Neural cell (in vitro differentiated cells): ENCODE measurements around the gene CDCA3. TPM values are rescaled to one million over a fixed set of nuclear protein-coding genes. Genes with fewer than 3 reads are reported as not detected.
"Not testable (repeated sequence)": the region's sequence is repeated elsewhere in the genome, so short reads cannot be mapped to it uniquely, and the experiment has no call there.

Experiments
- H2AFZ ChIP-seq: fragments of 200-600, 300-800 bp; sonication (generic), shearing (Covaris generic); 2 replicates; pipeline ENCODE4 v1.6.0; 2014; ENCODE audit warnings: low read depth, mild to moderate bottlenecking, antibody characterized with exemption, low read length, moderate library complexity
- H3F3A ChIP-seq: fragments of 200-600 bp; shearing (Covaris generic); 2 replicates; pipeline ENCODE4 v1.6.1; 2016; ENCODE audit warnings: mild to moderate bottlenecking, moderate library complexity, mixed read lengths, antibody characterized with exemption, low read length; ENCODE audit not compliant: insufficient read depth, poor library complexity, severe bottlenecking
- H3K27ac ChIP-seq: fragments of 200-600, 300-800 bp; sonication (generic), shearing (Covaris generic); 2 replicates; pipeline ENCODE4 v1.5.1; 2014; ENCODE audit warnings: mild to moderate bottlenecking, low read length, moderate library complexity
- H3K27me3 ChIP-seq: fragments of 300-800, 200-600 bp; sonication (generic), shearing (Covaris generic); 2 replicates; pipeline ENCODE4 v1.6.0; 2014; ENCODE audit warnings: mild to moderate bottlenecking, low read depth, low read length, moderate library complexity; ENCODE audit not compliant: insufficient read depth
- H3K36me3 ChIP-seq: fragments of 300-800, 200-600 bp; sonication (generic), shearing (Covaris generic); 2 replicates; pipeline ENCODE4 v1.5.1; 2014; ENCODE audit warnings: mild to moderate bottlenecking, antibody characterized with exemption, low read length, moderate library complexity; ENCODE audit not compliant: insufficient read depth
- H3K4me2 ChIP-seq: fragments of 300-800, 200-600 bp; sonication (generic), shearing (Covaris generic); 2 replicates; pipeline ENCODE4 v1.6.0; 2014; ENCODE audit warnings: mild to moderate bottlenecking, low read length
- H3K4me3 ChIP-seq: fragments of 300-800, 200-600 bp; sonication (generic), shearing (Covaris generic); 2 replicates; pipeline ENCODE4 v1.5.1; 2014; ENCODE audit warnings: mild to moderate bottlenecking, low read length, moderate library complexity
- H3K79me2 ChIP-seq: fragments of 200-600 bp; shearing (Covaris generic); replicated peaks from 2 replicates; pipeline ENCODE4 v1.6.0; 2014; ENCODE audit warnings: mild to moderate bottlenecking, low read length, moderate library complexity; ENCODE audit not compliant: insufficient read depth
- H3K9ac ChIP-seq: fragments of 300-800, 200-600 bp; sonication (generic), shearing (Covaris generic); 2 replicates; pipeline ENCODE4 v1.6.1; 2016; ENCODE audit warnings: mild to moderate bottlenecking, low read length, mixed read lengths
- H3K9me2 ChIP-seq: fragments of 200-600 bp; shearing (Covaris generic); 2 replicates; pipeline ENCODE4 v1.6.1; 2016; ENCODE audit warnings: mild to moderate bottlenecking, low read length, mixed read lengths; ENCODE audit not compliant: insufficient read depth
- H3K9me3 ChIP-seq: fragments of 200-600, 300-800 bp; sonication (generic), shearing (Covaris generic); 2 replicates; pipeline ENCODE4 v1.6.1; 2016; ENCODE audit warnings: mild to moderate bottlenecking, mixed run types, low read length, moderate library complexity, mixed read lengths
- H4K20me1 ChIP-seq: fragments of 200-600 bp; shearing (Covaris generic); 2 replicates; pipeline ENCODE4 v1.6.1; 2016; ENCODE audit warnings: mild to moderate bottlenecking, mixed run types; ENCODE audit not compliant: insufficient read depth
- CTCF ChIP-seq: fragments of 450-650 bp; IDR thresholded peaks from 2 replicates; pipeline ENCODE4 v1.5.1; 2014; ENCODE audit warnings: antibody characterized with exemption, mild to moderate bottlenecking, moderate library complexity; ENCODE audit not compliant: poor library complexity, severe bottlenecking
- EP300 ChIP-seq: fragments of 450-650 bp; conservative IDR thresholded peaks from 2 replicates; pipeline ENCODE4 v1.6.1; 2014; ENCODE audit warnings: antibody characterized with exemption, mild to moderate bottlenecking, moderate library complexity; ENCODE audit not compliant: poor library complexity, severe bottlenecking
- EZH2 ChIP-seq: fragments of 200-600, 300-800 bp; shearing (Covaris generic), sonication (generic); IDR thresholded peaks from 2 replicates; pipeline ENCODE4 v1.6.1; 2014; ENCODE audit warnings: antibody characterized with exemption, low read length, borderline replicate concordance, mild to moderate bottlenecking; ENCODE audit not compliant: insufficient read depth, poor library complexity, severe bottlenecking
- MXI1 ChIP-seq: fragments of 450-650 bp; conservative IDR thresholded peaks from 2 replicates; pipeline ENCODE4 v1.6.1; 2014; ENCODE audit warnings: antibody characterized with exemption, mild to moderate bottlenecking; ENCODE audit not compliant: poor library complexity, severe bottlenecking
- POLR2AphosphoS5 ChIP-seq: IDR thresholded peaks from 2 replicates; pipeline ENCODE4 v1.6.1; 2012
- RAD21 ChIP-seq: fragments of 450-650 bp; conservative IDR thresholded peaks from 2 replicates; pipeline ENCODE4 v1.6.1; 2014; ENCODE audit warnings: antibody characterized with exemption, mild to moderate bottlenecking, moderate library complexity
- REST ChIP-seq: IDR thresholded peaks from 2 replicates; pipeline ENCODE4 v1.6.1; 2012; ENCODE audit warnings: borderline replicate concordance
- SMC3 ChIP-seq: fragments of 450-650 bp; conservative IDR thresholded peaks from 2 replicates; pipeline ENCODE4 v1.6.1; 2014; ENCODE audit warnings: antibody characterized with exemption, mild to moderate bottlenecking, moderate library complexity; ENCODE audit not compliant: poor library complexity
- TAF1 ChIP-seq: IDR thresholded peaks from 2 replicates; pipeline ENCODE4 v1.6.1; 2012; ENCODE audit warnings: low read depth
- polyA plus RNA-seq: library from polyadenylated mRNA; depleted of rRNA; stranded (reverse); fragments of >200 nt; gene quantifications from 2 replicates; pipeline ENCODE4 v1.2.3, GENCODE V29; 2014

The CDCA3 gene
- polyA plus RNA-seq, 1 donor from 2014 or later: 7.3 TPM

- no peak overlapping the region for H3K9ac ChIP-seq
- H3K79me2 ChIP-seq: no peaks in the 10 kb centered on the region
- no peaks in the 10 kb centered on the region for H3K36me3 ChIP-seq
- H4K20me1 ChIP-seq: no peaks in the 10 kb centered on the region
- TF ChIP-seq REST (no peak), EZH2 (no peak), SMC3 (no peak), POLR2AphosphoS5 (no peak), MXI1 (no peak), RAD21 (no peak), TAF1 (no peak), EP300 (no peak), CTCF (no peak)
- H2AFZ ChIP-seq: no peak overlapping the region
- H3K9me2 ChIP-seq: no peaks in the 10 kb centered on the region
- H3K27ac ChIP-seq: no peak overlapping the region
- no peaks in the 10 kb centered on the region for H3K9me3 ChIP-seq
- H3K4me3 ChIP-seq: peak overlapping the region; percentile 83
- H3K4me2 ChIP-seq: no peak overlapping the region
- H3K27me3 ChIP-seq: no peaks in the 10 kb centered on the region
- H3F3A ChIP-seq: peaks cover 3% of the 10 kb centered on the region
Measured at GRCh38 chr12:6866163-6866919, 15.3 kb upstream of the CDCA3 start.

GRCh38 chr12:6865307-6865706, 14.2 kb upstream of the CDCA3 start:
- not testable (repeated sequence) for H3K9ac ChIP-seq, H3K36me3 ChIP-seq, H3K9me3 ChIP-seq, H3K79me2 ChIP-seq, H3K4me2 ChIP-seq, H3K27me3 ChIP-seq, H4K20me1 ChIP-seq, H3K4me3 ChIP-seq, H3K27ac ChIP-seq, H3F3A ChIP-seq, H2AFZ ChIP-seq, H3K9me2 ChIP-seq
